H1 (cell line): ENCODE results near the gene EHD4. TPM values are rescaled to one million over a fixed set of nuclear protein-coding genes. Genes with fewer than 3 reads are reported as not detected.

Source experiments
- CHD7 ChIP-seq: fragments of 300-600 bp; sonication (generic); IDR thresholded peaks from 2 replicates; pipeline ENCODE4 v1.7.1; 2012; ENCODE audit warnings: low read length, moderate library complexity, mild to moderate bottlenecking, inconsistent platforms; ENCODE audit not compliant: insufficient replicate concordance
- CREB1 ChIP-seq: IDR thresholded peaks from 2 replicates; pipeline ENCODE4 v1.6.1; 2012; ENCODE audit warnings: inconsistent platforms
- EGR1 ChIP-seq: IDR thresholded peaks from 2 replicates; pipeline ENCODE4 v1.6.1; 2011; ENCODE audit warnings: low read depth, low read length, borderline replicate concordance
- GABPA ChIP-seq: IDR thresholded peaks from 2 replicates; pipeline ENCODE4 v1.6.1; 2011; ENCODE audit warnings: mild to moderate bottlenecking, low read length, moderate library complexity, borderline replicate concordance; ENCODE audit not compliant: insufficient read depth
- NANOG ChIP-seq: IDR thresholded peaks from 2 replicates; pipeline ENCODE4 v1.6.1; 2011; ENCODE audit warnings: low read length, low read depth, mild to moderate bottlenecking, inconsistent platforms; ENCODE audit not compliant: insufficient read depth, poor library complexity, severe bottlenecking
- POLR2A ChIP-seq, 2 experiments: IDR thresholded peaks; 1 replicate in 1 of 2; 2 replicates in 1 of 2; pipeline ENCODE4 v1.6.1; 2011; ENCODE audit warnings: low read depth in 2 of 2, low read length in 2 of 2, mild to moderate bottlenecking in 2 of 2; ENCODE audit errors: control extremely low read depth in 1 of 2
- RXRA ChIP-seq: IDR thresholded peaks from 2 replicates; pipeline ENCODE4 v1.6.1; 2011; ENCODE audit warnings: low read depth, mild to moderate bottlenecking, low read length, moderate library complexity; ENCODE audit not compliant: insufficient read depth
- SAP30 ChIP-seq: fragments of 300-600 bp; sonication (generic); IDR thresholded peaks from 2 replicates; pipeline ENCODE4 v1.7.1; 2012; ENCODE audit warnings: low read length, moderate library complexity, mild to moderate bottlenecking, inconsistent platforms; ENCODE audit not compliant: insufficient read depth, insufficient replicate concordance
- SUZ12 ChIP-seq: fragments of 200-600 bp; sonication (generic); IDR thresholded peaks from 2 replicates; pipeline ENCODE4 v1.6.1; 2012; ENCODE audit warnings: mild to moderate bottlenecking, inconsistent platforms, low read length, moderate library complexity, mixed read lengths
- polyA plus RNA-seq, 7 experiments: library from polyadenylated mRNA; depleted of rRNA in 3 of 7; stranded (reverse) in 5 of 7; unstranded in 2 of 7; fragments of >200 nt in 5 of 7; fragments of 200-250 nt in 2 of 7; gene quantifications; 1 replicate in 5 of 7; 2 replicates in 1 of 7; 4 replicates in 1 of 7; pipeline versions ENCODE4 v1.2.1 to v1.2.3, GENCODE V29; 2011 to 2013; ENCODE audit warnings: missing spikeins in 2 of 7, mixed read lengths in 2 of 7
- total RNA-seq: library from RNA; stranded (reverse); fragmentation: NEBNext Ultra II Directional; extraction: Animal tissue kit (Norgen Biotek cat#: 25700); gene quantifications from 2 replicates; pipeline ENCODE4 v1.2.1, GENCODE V29; 2021

Gene EHD4
- total and polyA plus RNA-seq, 2 of the 8 experiments (the other 6 are each of a cell fraction or from before 2014, with no cell fraction given): 17.5 to 24.5 TPM

- no peak for TF ChIP-seq CHD7
- TF ChIP-seq GABPA: no peak
- no peak for TF ChIP-seq POLR2A (IDR thresholded peaks at IDR 0.05; ENCODE audit: control extremely low read depth in 1 of 2, low read depth in 2 of 2, low read length in 2 of 2)
- no peak for TF ChIP-seq SUZ12
- no peak for TF ChIP-seq CREB1
- TF ChIP-seq SAP30: no peak
- no peak for TF ChIP-seq EGR1
- TF ChIP-seq NANOG: no peak
- TF ChIP-seq RXRA: no peak
These were observed 78.7 kb downstream of the EHD4 start, which contains the start of gene SPTBN5 (continued) for GRCh38 chr15:41893422-41894250.
